Measurements from ENCODE around the gene WNT9B. TPM values are rescaled to one million over a fixed set of nuclear protein-coding genes. Genes with fewer than 3 reads are reported as not detected.

WNT9B gene
- total and polyA plus RNA-seq, 2 of the 13 experiments (the other 11 are each of a cell fraction or from before 2014, with no cell fraction given), result not detected

GRCh38 chr17:46922804-46923635 lies 71.6 kb downstream of the WNT9B start, which contains the start of gene GOSR2 (continued):
- peak; percentile 75; the same call in 1 of the 2 replicates for TF ChIP-seq ARID5B (CRISPR knock-in tag; IDR thresholded peaks at IDR 0.05)
- TF ChIP-seq ZNF766 (CRISPR knock-in tag; IDR thresholded peaks at IDR 0.05; ENCODE audit: borderline replicate concordance), result peak; percentile 87; the same call in 1 of the 2 replicates
- TF ChIP-seq ZNF543 (CRISPR knock-in tag; IDR thresholded peaks at IDR 0.05), result peak; percentile 93
- TF ChIP-seq MXD4 (CRISPR knock-in tag; IDR thresholded peaks at IDR 0.05), result peak; percentile 92; the same call in 1 of the 2 replicates
- TF ChIP-seq HCFC1 (IDR thresholded peaks at IDR 0.05; ENCODE audit: low read depth, low read length), result peak; percentile 72; the same call in 1 of the 2 replicates
- TF ChIP-seq PRMT3 (CRISPR knock-in tag; IDR thresholded peaks at IDR 0.05; ENCODE audit: borderline replicate concordance, low read depth), result no peak; the same call in 1 of the 2 replicates
- no peak for TF ChIP-seq ZNF496 (CRISPR knock-in tag; IDR thresholded peaks at IDR 0.05; ENCODE audit: insufficient replicate concordance)
- TF ChIP-seq ZNF263 (CRISPR knock-in tag; IDR thresholded peaks at IDR 0.05), result no peak
- TF ChIP-seq PAX8 (CRISPR knock-in tag; IDR thresholded peaks at IDR 0.05; ENCODE audit: borderline replicate concordance), result peak; percentile 92
- TF ChIP-seq TBX2 (CRISPR knock-in tag; IDR thresholded peaks at IDR 0.05; ENCODE audit: borderline replicate concordance), result peak; percentile 90; the same call in 1 of the 2 replicates
- TF ChIP-seq ZBTB49 (CRISPR knock-in tag; IDR thresholded peaks at IDR 0.05; ENCODE audit: borderline replicate concordance), result peak; percentile 33; the same call in 1 of the 2 replicates
- TF ChIP-seq HDAC6 (IDR thresholded peaks at IDR 0.05; ENCODE audit: low read depth, low read length), result peak; percentile 99
- no peak for TF ChIP-seq ATF1 (CRISPR knock-in tag; IDR thresholded peaks at IDR 0.05)
- TF ChIP-seq ZNF3 (CRISPR knock-in tag; IDR thresholded peaks at IDR 0.05), result 0 out of 2 replicates have a peak, but pooled peaks have one; percentile 14
- TF ChIP-seq ZNF501 (CRISPR knock-in tag; IDR thresholded peaks at IDR 0.05), result peak; percentile 100
- TF ChIP-seq ATF7 (IDR thresholded peaks at IDR 0.05), result no peak
- TF ChIP-seq ATF7 (CRISPR knock-in tag; IDR thresholded peaks at IDR 0.05), result peak; percentile 71; the same call in 1 of the 2 replicates
- TF ChIP-seq AGO2 (optimal IDR thresholded peaks at IDR 0.05; ENCODE audit: low read depth, low read length), result peak; percentile 85
- TF ChIP-seq ZNF572 (CRISPR knock-in tag; IDR thresholded peaks at IDR 0.05), result peak; percentile 93
- TF ChIP-seq ZNF574 (CRISPR knock-in tag; IDR thresholded peaks at IDR 0.05), result peak; percentile 98
- TF ChIP-seq ZNF605 (CRISPR knock-in tag; IDR thresholded peaks at IDR 0.05), result peak; percentile 99
